ENCODE data around the gene DUOXA1.

DNA sequence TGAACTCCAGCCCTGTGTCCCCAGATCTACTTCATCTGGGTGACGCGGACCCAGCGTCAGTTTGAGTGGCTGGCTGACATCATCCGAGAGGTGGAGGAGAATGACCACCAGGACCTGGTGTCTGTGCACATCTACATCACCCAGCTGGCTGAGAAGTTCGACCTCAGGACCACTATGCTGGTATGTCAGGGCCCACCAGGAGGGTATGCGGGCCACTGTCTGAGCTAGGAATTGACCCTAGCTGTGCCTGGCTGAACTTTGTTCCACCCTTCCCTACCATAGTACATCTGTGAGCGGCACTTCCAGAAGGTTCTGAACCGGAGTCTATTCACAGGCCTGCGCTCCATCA lies 33.8 kb upstream of the DUOXA1 start:
- TF ChIP-seq CTCF (IDR thresholded peaks at IDR 0.05) (no peak), EZH2phosphoT487 (IDR thresholded peaks at IDR 0.05) (no peak), EZH2 (IDR thresholded peaks at IDR 0.05) (no peak)
